ENCODE data around the gene MRPL55.

The MRPL55 gene

GRCh38 chr1:228147151-228147693 is 38.1 kb upstream of the MRPL55 start:
- no peak for DNase-seq

GRCh38 chr1:228146417-228147150 is 37.5 kb upstream of the MRPL55 start:
- no peak for DNase-seq

GRCh38 chr1:228145463-228146416 is 36.6 kb upstream of the MRPL55 start:
- DNase-seq, result no peak

- no peak for DNase-seq
Observed at GRCh38 chr1:228144993-228145343, 35.9 kb upstream of the MRPL55 start.

GRCh38 chr1:228144193-228144992 is 35.3 kb upstream of the MRPL55 start:
- DNase-seq, result no peak

GRCh38 chr1:228143480-228144192 is 34.5 kb upstream of the MRPL55 start:
- DNase-seq, result no peak

- no peak for DNase-seq
Observed at GRCh38 chr1:228142701-228143136, 33.6 kb upstream of the MRPL55 start.

GRCh38 chr1:228142155-228142691 is 33.1 kb upstream of the MRPL55 start:
- peak in 1 of 2 donors; percentile 49 for DNase-seq

- peak in 1 of 2 donors; percentile 50 for DNase-seq
Observed at GRCh38 chr1:228141226-228142044, 32.3 kb upstream of the MRPL55 start.

GRCh38 chr1:228140724-228141225 is 31.7 kb upstream of the MRPL55 start:
- DNase-seq, result no peak

GRCh38 chr1:228139931-228140723 is 31.0 kb upstream of the MRPL55 start, which contains the start of gene GUK1:
TSS of gene GUK1 (plus strand) at chr1:228140279. CDS start at chr1:228140303, 24 bp downstream.
- peak; percentile 100 for DNase-seq

GRCh38 chr1:228139406-228139930 is 30.4 kb upstream of the MRPL55 start:
- no peak for DNase-seq

- no peak for DNase-seq
Observed at GRCh38 chr1:228136901-228137300, 27.8 kb upstream of the MRPL55 start.

GRCh38 chr1:228134591-228134990 is 25.5 kb upstream of the MRPL55 start:
- DNase-seq, result no peak

GRCh38 chr1:228131766-228132165 is 22.7 kb upstream of the MRPL55 start:
- DNase-seq, result no peak

GRCh38 chr1:228125185-228125584 is 16.1 kb upstream of the MRPL55 start:
- DNase-seq, result no peak

- no peak for DNase-seq
Observed at GRCh38 chr1:228123505-228123904, 14.4 kb upstream of the MRPL55 start.

- DNase-seq, result no peak
Observed at GRCh38 chr1:228122921-228123441, 13.9 kb upstream of the MRPL55 start.

- DNase-seq, result no peak
Observed at GRCh38 chr1:228120857-228121489, 11.9 kb upstream of the MRPL55 start.
